NCI-H2029 treated with DMSO at 0.1 percent for 48 hours (cell line): Measurements from ENCODE around the gene RAB32.
"Not testable (repeated sequence)": the region's sequence is repeated elsewhere in the genome, so short reads cannot be mapped to it uniquely, and the experiment has no call there.

Source experiments
- DNase-seq: peaks from one replicate; lab custom pipeline; 2025; lab: John Stamatoyannopoulos, UW

Gene RAB32

DNA sequence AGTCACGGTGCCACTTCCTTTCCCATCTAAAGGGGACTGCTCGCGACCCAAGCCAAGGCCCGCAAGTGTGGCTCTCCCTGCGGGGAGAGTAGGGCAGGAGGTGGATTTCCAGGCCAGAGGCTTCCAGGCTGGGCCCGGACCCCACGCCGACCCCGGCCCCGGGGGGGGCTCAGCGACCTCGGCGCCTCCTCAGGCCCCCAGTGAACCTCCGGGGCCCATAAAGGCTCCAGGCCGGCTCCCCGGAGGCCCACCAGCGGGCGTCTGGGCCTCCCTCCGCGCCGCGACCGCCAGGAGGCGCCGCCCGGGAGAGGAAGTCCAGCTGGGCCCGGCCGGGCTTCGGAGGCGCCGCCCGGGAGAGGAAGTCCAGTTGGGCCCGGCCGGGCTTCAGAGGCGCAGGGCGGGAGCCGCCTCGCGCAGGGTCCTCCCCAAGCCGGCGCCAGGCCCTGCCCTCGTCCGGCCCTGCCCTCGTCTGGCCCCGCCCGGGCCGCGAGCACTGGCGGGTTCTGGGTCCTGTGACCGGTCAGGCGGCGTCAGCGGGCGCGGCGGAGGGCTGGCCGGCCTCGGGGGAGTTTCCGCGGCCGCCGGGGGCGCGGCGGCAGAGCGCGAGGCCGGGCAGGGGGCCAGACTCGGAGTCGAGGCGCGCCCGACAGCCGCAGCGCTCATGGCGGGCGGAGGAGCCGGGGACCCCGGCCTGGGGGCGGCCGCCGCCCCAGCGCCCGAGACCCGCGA, at the start of gene RAB32:
Gene RAB32, plus strand, starts transcription at position 623 of the 729 bp plus-strand sequence. Its CDS starts 39 bp downstream, at position 662.
- no peak for DNase-seq

DNA sequence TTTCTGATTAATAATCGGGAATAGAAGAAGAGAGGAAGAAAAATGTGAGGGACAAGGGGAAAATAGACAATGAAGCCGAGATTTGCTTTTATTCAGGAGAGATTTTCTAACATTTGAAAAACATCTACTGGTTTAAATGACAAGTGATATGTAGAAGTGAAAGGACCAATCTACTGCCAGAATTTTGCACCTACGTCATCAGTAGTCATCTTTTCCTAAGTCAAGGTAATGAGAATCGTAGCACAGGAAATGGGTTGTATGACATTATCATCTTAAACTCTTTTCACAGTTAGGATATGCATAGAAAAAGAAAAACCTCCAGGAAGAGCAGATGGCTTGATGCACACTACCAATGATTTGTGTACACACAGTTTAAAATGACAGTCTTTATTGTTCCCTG, 45.3 kb upstream of the RAB32 start:
- no peak for DNase-seq

DNA sequence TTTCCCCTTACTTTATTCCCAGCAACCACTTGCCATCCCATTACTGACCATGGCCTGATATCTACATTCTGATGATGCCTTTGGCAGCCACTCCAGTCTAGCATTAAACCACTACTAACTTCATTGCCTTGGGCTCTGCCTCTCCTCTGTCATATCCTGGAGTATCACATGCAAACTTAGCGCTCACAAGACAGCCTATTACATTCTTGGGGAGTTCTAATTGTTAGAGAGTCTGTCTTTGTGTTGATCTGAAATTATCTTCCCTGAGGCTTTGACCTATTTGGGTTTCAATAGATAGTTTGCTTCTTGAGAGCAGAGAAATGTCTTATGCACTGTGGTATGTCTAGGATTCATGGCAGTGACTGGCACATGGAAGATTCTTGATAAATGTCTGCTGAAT, 40.5 kb upstream of the RAB32 start:
- no peak for DNase-seq

DNA sequence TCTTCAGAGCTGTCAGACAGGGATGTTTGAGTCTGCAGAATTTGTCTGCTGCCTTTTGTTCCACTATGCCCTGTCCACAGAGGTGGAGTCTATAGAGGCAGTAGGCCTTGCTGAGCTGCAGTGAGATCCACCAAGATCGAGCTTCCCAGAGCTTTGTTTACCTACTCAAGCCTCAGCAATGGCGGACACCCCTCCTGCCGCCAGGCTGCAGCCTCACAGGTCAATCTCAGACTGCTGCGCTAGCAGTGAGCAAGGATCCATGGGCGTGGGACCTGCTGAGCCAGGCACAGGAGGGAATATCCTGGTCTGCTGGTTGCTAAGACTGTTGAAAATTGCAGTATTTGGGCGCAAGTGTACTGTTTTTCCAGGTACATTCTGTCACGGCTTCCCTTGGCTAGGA, 28.4 kb upstream of the RAB32 start:
- no peak for DNase-seq

DNA sequence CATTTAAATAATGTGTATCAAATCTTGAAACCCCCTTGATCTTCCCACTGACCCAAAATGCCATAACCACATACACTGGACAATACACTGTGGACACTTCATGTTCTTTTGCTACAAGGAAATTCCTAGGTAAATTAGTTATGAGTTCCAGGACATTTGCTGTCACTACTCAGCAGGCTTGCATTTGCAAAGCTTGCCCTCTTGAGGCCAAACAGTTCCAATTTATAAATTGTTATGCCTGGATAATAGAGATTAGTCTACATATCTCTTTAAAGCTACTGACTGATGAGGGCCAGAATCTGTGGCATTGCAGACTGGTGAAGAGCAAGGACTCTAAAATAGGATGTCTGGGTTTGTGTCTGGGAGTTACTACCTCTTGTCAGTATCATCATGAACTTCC, 17.4 kb upstream of the RAB32 start:
- no peak for DNase-seq

DNA sequence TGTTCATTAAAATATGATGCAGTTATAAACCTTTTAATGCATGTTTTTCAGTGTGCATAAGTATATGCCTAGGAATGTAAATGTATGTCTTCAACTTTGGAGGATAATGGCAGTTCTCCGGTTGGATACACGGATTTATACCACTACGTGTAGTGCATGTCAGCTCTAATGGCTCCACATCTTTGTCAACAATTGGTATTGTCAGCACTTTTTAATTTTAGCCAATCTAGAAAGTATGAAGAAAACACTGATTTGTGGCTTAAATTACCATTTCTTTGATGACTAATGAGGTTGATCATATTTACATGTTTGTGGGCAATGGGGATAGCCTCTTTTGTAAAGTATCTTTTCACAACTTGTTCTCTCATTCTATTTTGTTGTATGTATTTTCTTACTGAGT, 10.9 kb upstream of the RAB32 start:
- no peak for DNase-seq

DNA sequence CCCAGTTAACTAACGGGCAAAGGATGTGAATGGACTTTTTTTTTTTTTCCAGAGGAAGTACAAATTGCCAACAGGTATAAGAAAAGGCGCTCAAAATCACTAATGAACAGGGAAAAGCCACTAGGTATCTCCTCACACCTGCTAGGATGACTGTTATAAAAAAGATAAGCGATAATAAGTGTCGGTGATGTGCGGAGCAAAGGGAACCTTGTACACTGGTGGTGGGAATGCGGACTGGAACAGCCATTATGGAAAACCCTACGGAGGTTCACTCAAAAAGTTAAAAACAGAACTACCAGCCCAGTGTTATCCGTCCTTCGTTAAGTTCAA, 787 bp upstream of the RAB32 start:
- no peak for DNase-seq

DNA sequence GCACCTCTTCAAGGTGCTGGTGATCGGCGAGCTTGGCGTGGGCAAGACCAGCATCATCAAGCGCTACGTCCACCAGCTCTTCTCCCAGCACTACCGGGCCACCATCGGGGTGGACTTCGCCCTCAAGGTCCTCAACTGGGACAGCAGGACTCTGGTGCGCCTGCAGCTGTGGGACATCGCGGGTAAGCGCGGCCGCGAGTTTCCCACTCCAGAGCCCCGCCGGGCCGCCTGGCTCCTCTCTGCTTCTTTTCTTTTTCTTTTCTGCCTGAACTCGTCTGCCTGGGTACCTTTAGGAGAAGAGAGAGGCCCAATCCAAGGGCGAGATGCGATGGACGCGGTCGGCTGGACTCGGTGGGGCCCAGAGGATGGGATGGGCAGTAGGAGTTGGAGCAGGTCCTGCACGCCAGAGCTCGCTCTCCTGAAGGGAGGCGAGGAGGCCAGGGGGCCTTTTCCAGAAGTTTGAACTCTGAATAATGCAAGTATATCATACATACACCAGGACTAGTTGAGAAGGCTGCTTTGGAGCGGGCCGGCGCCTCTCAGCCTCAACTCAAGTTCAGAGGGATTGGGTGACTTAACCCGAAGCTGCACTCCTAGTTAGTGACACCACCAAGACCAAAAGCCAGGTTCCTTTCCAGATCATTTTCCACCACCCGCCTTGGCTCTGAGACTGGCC, 445 bp downstream of the RAB32 start:
- DNase-seq: no peak

DNA sequence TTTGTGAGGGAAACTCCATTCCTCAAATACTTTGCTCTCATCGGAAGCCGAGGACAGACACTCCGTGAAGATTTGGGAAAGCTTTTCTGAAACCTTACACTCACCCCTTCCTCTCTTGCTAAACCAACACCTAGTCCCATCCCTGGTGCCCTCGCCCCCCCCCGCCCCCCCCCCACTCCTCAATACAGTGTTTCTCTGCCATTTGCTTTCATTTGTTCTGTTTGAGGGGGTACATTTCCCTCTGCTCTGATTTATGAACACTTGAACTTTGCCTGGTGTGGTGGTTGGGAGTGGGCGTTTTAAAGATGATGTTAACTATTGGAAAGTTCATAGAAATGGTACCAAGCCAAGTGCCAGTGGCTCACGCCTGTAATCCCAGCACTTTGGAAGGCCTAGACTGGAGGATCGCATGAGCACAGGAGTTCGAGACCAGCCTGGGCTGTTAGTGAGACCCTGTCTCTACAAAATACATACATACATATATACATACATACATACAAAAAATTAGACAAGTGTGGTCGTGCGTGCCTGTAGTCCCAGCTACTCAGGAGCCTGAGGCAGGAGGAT, 1.1 kb downstream of the RAB32 start:
- no peak for DNase-seq

DNA sequence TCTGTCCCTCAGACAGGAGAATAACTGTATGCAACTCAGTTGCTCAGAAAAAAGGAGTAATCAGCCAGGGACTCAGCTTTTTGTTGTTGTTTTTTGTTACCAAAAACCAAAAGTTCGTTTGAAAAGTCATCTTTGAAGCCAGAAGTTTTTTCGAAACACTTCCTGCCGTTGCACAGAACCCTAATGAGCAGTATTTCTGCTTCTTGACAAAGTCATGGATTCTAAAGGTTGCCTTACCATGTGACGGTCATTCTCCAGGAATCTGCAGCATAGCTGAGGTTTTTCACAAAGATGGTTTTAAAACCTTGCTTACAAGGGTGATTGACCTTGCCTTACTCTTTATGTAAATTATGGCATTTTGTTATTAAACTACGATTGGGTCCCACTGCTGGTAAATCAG, 1.9 kb downstream of the RAB32 start:
- DNase-seq: no peak

DNA sequence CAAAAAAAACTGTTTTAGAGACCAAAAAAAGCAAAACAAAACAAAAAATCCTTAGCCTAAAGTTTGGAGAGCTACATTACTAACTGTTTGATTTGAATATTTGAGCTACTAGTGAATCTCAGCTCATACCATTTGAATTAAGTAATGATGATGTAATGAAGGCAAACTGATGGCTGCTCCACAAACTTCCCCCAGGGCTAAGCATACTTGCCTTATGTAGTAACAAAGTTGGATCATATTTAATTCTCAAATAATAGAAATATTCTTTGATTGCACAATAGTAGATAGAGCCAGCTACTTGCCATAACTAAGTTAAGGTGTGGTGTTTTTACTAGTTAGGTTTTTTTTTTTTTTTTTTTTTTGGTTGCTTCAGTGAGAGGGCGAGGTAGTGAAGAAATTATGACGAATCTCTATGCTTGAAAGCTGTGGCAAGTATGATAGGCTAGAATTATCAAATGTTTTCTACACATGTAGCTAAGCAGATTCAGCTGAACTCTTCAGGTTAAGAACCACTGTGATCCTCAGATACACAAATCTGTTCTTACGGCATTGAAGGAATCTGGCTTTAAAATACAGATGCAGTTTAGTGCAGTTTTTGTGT, 2.9 kb downstream of the RAB32 start:
- no peak for DNase-seq

DNA sequence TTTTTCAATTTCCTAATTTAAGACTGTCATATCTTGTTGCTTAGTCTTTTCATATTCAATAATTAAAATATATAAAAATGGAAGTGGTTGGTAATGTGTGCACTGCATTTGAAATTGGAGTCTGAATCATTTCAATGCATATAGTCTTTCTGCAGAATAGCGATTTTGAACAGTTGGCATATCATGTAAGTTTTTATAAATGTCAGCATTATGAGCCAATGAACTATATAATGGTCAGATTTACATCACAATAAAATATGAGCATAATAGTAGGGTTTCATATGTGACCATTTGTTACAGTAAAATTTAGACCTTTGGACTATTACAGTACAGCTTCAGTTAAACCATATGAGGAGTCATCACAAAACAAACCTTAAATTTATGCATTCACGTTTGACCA, 4.3 kb downstream of the RAB32 start:
- no peak for DNase-seq

DNA sequence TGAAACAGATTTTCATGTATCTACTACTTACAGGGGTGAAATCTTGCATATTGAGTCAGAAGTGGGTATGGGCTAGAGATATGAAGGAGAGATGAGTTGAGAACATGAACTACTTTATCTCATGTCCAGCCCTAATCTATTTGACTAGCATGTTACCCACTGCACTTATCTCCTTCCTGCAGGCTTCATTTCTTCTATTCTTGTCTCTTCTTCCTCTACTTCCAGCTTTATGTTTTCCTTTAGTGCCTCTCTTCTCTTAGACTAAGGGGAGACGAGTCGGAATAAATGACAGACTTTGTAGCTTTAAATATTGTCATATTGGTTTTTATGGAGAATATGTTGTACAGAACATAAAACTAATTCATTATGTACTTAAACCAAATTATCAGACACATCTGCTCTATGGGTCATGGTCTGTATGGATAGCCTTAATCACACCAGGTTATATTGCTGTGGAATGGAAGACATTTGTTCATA, 5.3 kb downstream of the RAB32 start:
- no peak for DNase-seq

DNA sequence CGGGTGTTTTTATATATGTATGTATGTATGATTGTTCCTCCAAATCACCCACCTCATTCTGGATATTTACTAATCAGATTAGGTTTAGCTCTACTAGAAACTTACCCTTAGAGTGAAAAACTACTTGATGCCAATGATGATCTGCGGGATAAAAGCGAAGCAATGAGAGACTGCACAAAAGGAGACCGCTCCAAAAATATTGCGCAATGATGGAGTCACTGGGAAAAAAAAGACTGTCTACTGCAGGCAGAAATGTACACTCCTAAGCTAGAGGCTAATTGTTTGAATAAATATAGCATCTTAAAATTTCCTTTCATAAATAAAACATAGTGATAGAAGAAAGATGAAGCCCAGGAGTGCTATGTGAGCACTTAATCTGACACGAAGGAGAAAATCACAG, 7.3 kb downstream of the RAB32 start:
- DNase-seq: no peak

DNA sequence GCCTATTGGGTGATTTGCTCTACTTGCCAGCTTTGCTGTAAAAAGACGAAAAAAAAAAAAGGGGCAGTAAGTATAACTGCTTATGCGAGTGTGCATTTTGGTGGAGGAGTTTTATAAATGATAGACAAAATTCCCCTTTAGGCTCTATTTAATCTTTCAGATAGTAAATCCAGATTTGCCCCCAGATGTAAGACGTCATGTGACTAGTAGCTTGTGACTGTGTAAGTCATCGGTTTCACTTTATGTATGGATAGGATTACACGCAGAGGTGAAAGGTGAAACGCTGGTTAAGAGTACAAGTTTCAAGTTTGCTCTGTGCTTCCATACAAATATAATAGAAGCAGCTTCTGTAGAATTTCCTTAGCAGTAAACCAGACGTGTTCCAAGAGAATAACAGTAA, 7.9 kb downstream of the RAB32 start:
- DNase-seq: no peak

DNA sequence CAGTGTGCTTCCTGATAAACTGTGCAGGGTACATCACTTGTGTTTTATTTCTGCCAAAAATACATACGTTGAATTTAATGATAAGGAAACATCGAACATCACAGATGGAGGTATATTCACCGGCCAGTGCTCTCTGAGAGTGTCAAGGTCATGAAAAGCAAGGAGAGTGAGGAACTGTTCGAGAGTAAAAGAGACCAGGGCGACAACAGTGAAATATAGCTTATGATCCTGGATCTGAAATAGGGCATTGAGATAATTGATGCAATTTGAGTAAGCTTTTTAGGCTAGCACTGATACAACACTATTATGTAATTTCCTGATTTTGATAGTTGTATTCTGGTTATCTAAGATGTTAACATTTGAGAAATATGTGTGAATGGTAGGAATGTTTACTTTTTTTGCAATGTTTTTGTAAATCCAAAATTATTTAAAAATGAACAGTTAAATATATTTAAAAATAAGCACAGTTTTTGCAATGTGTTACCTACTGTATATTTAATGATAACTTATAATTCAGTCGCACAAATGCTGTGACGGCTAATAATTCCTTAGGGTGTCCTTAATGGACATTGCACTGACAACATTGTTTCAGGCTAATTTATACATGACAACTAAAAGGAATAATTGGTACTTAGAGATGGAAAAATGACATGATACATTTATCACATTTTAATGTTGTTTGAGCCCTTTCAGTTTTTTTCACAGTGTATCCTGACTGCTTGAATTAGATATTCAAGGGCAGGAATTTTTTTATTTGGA, 9.9 kb downstream of the RAB32 start:
- no peak for DNase-seq

DNA sequence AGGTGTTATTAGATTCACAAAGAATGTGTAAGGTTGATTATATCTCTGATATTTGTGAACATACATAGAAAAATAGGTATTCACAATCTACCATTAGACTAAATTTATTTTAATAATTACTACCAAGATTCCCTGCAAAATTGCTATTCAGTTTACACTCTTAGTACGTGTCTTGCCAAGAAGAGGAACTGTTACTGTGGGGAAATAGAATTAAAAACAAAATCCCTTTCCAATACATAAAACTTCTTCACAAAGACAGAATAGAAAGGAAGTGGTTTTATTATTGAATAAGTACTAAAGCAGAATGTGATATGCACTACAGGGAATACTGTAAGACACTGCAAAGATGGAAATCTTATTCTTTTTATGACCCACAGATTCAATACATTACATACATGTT, 17.0 kb downstream of the RAB32 start:
- no peak for DNase-seq

DNA sequence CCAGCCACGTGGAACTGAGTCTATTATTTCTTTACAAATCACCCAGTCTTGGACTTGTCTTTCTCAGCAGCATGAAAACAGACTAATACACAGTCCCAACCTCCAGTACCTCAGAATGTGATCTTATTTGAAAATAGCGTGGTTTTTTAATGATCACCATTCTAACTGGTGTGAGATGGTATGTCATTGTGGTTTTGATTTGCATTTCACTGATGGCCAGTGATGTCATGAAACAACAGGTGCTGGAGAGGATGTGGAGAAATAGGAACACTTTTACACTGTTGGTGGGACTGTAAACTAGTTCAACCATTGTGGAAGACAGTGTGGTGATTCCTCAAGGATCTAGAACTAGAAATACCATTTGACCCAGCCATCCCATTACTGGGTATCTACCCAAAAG, 23.0 kb downstream of the RAB32 start:
- DNase-seq: not testable (repeated sequence)

DNA sequence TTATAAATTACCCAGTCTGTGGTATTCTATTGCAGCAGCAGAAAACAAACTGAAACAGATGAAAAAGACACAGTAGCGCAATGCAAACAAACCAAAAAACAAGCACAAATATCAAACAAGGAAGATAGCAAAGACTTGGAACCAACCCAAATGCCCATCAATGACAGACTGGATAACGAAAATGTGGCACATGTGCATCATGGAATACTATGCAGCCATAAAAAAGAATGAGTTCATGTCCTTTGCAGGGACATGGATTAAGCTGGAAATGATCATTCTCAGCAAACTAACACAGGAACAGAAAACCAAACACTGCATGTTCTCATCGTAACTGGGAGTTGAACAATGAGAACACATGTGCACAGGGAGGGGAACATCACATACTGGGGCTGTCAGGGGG, 25.0 kb downstream of the RAB32 start:
- DNase-seq: not testable (repeated sequence)

DNA sequence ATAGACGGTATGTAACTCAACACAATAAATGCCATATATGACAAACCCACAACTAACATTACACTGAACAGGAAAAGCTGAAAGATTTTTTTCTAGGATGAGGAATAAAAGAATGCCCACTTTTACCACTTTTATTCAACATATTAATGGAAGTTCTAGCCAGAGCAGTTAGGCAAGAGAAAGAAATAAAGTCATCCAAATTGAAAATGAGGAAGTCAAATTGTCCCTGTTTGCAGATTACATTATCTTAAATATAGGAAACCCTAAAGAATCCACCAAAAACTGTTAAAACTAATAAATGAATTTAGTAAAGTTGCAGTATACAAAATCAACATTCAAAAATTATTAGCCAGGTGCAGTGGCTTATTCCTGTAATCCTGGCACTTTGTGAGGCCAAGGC, 30.6 kb downstream of the RAB32 start:
- DNase-seq: no peak

DNA sequence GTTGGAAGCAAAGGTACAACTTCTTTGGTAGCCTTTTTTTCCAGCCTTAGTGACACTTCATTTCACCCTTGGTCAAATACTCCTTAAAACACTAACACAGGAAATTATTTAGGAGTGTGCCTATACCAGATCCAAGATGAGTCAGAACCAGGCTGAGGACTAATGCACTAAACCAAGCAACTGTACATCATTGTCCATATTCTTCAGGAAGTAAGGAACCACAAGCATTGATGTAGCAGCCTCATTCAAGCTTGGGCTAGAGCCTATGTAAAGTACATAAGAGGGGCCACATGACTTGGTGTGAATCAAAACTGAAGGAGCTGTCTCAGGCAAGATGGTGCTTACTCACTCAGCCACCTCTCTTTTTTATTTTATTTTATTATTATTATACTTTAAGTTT, 34.4 kb downstream of the RAB32 start:
- no peak for DNase-seq

DNA sequence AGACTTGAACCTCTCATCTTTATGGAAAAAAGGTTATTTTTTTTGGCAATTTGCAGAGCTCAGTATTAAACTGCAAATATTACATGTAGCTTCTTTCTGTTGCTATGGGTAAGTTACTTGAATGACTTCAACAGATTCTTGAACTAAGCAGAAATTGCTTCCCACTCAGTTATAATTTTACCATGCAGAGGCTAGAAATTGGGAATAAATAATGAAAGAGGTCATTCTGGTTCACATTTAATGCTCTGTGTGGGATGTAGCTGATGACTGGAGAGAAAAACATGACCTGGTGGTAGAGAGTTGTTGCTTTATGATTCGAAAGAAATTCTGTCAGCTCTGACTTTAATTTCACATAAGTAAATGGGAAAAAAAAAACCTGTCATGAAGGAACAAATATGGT, 38.3 kb downstream of the RAB32 start:
- no peak for DNase-seq
